OCI-LY7 (cell line): Measurements from ENCODE around the gene SH2D7.
A peak's percentile ranks its signal among the peaks of the same experiment; 100 is the strongest.

Source experiments
- CTCF ChIP-seq: fragments of 200-600 bp; sonication (generic); conservative IDR thresholded peaks from 2 replicates; pipeline ENCODE4 v1.5.1; 2014; ENCODE audit warnings: mild to moderate bottlenecking, antibody characterized with exemption, low read length, moderate library complexity, mixed read lengths
- EZH2phosphoT487 ChIP-seq: fragments of 200-600 bp; sonication (generic); IDR thresholded peaks from 2 replicates; pipeline ENCODE4 v1.6.1; 2018; ENCODE audit warnings: low read depth, borderline replicate concordance, mild to moderate bottlenecking, mixed run types, antibody characterized with exemption, low read length, moderate library complexity, mixed read lengths

GRCh38 chr15:78108300-78109084 is 16.1 kb downstream of the SH2D7 start:
- TF ChIP-seq CTCF (peak; percentile 96), EZH2phosphoT487 (no peak)
